Liver (tissue), 9 donors: ENCODE data around the gene RBM33. TPM values are rescaled to one million over a fixed set of nuclear protein-coding genes. Genes with fewer than 3 reads are reported as not detected.

Experiments used
- DNase-seq: peaks from one replicate; pipeline ENCODE4 v3.0.0-alpha.2; 2017; ENCODE audit warnings: low spot score
- H3K27ac ChIP-seq, 2 donors: one replicate each; pipeline ENCODE4 v1.7.0; 2013; ENCODE audit warnings: inconsistent platforms in 2 of 2, low read length in 2 of 2, control low read depth in 1 of 2, low read depth in 1 of 2, mild to moderate bottlenecking in 1 of 2
- H3K27me3 ChIP-seq, 4 donors: one replicate each; pipeline versions ENCODE4 v1.6.1 to v1.7.0; 2013; ENCODE audit warnings: low read length in 3 of 4, inconsistent platforms in 1 of 4, mild to moderate bottlenecking in 1 of 4, moderate library complexity in 1 of 4; ENCODE audit not compliant: control insufficient read depth in 4 of 4, insufficient read depth in 4 of 4
- H3K36me3 ChIP-seq, 4 donors: one replicate each; pipeline versions ENCODE4 v1.6.1 to v1.7.0; 2013; ENCODE audit warnings: low read length in 3 of 4, mild to moderate bottlenecking in 3 of 4, low read depth in 1 of 4, moderate library complexity in 1 of 4; ENCODE audit not compliant: control insufficient read depth in 4 of 4, insufficient read depth in 3 of 4
- H3K4me1 ChIP-seq, 4 donors: one replicate each; pipeline versions ENCODE4 v1.6.1 to v1.7.0; 2013; ENCODE audit warnings: low read length in 3 of 4, mild to moderate bottlenecking in 3 of 4, moderate library complexity in 1 of 4; ENCODE audit not compliant: control insufficient read depth in 4 of 4, insufficient read depth in 4 of 4
- H3K4me3 ChIP-seq, 3 donors: one replicate each; pipeline versions ENCODE4 v1.6.1 to v1.7.0; 2013; ENCODE audit warnings: low read length in 3 of 3, control low read depth in 1 of 3, low read depth in 1 of 3, mild to moderate bottlenecking in 1 of 3
- H3K9ac ChIP-seq, 2 donors: one replicate each; pipeline ENCODE4 v1.7.0; 2013; ENCODE audit warnings: low read length in 2 of 2, mild to moderate bottlenecking in 2 of 2, moderate library complexity in 2 of 2, control low read depth in 1 of 2, low read depth in 1 of 2
- H3K9me3 ChIP-seq, 4 donors: one replicate each; pipeline versions ENCODE4 v1.6.1 to v1.7.0; 2013; ENCODE audit warnings: low read length in 3 of 4; ENCODE audit not compliant: control insufficient read depth in 4 of 4
- CTCF ChIP-seq: fragments of 150-350 bp; IDR thresholded peaks from 2 replicates; pipeline ENCODE4 v1.5.1; 2017; ENCODE audit warnings: improper control_type of control experiment, low read depth, low read length; ENCODE audit not compliant: missing input control
- EGR1 ChIP-seq, 2 donors: IDR thresholded peaks; 2 replicates each; pipeline ENCODE4 v1.6.1; 2016 to 2018; ENCODE audit warnings: antibody characterized with exemption in 2 of 2, low read depth in 2 of 2
- FOXA1 ChIP-seq: IDR thresholded peaks from 2 replicates; pipeline ENCODE4 v1.6.1; 2016; ENCODE audit warnings: antibody characterized with exemption
- FOXA2 ChIP-seq: IDR thresholded peaks from 2 replicates; pipeline ENCODE4 v1.6.1; 2016; ENCODE audit warnings: antibody characterized with exemption
- HNF4A ChIP-seq, 2 donors: conservative IDR thresholded peaks; 2 replicates each; pipeline ENCODE4 v1.6.1; 2016; ENCODE audit warnings: antibody characterized with exemption in 2 of 2, mild to moderate bottlenecking in 2 of 2
- HNF4G ChIP-seq: IDR thresholded peaks from 2 replicates; pipeline ENCODE4 v1.6.1; 2016; ENCODE audit warnings: antibody characterized with exemption
- JUND ChIP-seq, 2 donors: IDR thresholded peaks; 2 replicates each; pipeline ENCODE4 v1.6.1; 2016; ENCODE audit warnings: antibody characterized with exemption in 2 of 2
- NR2F2 ChIP-seq: IDR thresholded peaks from 2 replicates; pipeline ENCODE4 v1.6.1; 2016; ENCODE audit warnings: antibody characterized with exemption
- REST ChIP-seq: IDR thresholded peaks from 2 replicates; pipeline ENCODE4 v1.6.1; 2016; ENCODE audit warnings: antibody characterized with exemption, mild to moderate bottlenecking
- RXRA ChIP-seq, 2 donors: IDR thresholded peaks; 2 replicates each; pipeline ENCODE4 v1.6.1; 2017 to 2018; ENCODE audit warnings: antibody characterized with exemption in 2 of 2, mild to moderate bottlenecking in 1 of 2
- SP1 ChIP-seq: IDR thresholded peaks from 2 replicates; pipeline ENCODE4 v1.6.1; 2018; ENCODE audit warnings: antibody characterized with exemption, mild to moderate bottlenecking
- YY1 ChIP-seq: IDR thresholded peaks from 2 replicates; pipeline ENCODE4 v1.6.1; 2016; ENCODE audit warnings: antibody characterized with exemption, mild to moderate bottlenecking
- WGBS: extraction: QIAGEN DNeasy Blood & Tissue Kit; methylation state at CpG from one replicate; pipeline ENCODE4 v1.1.7; 2013; 5-methylcytosine and 5-hydroxymethylcytosine counted together
- polyA plus RNA-seq, 2 donors: library from polyadenylated mRNA; stranded (reverse) in 1 of 2; unstranded in 1 of 2; fragments of 200-250 nt in 1 of 2; fragments of >200 nt in 1 of 2; fragmentation: Nextera tagmentation in 1 of 2; extraction: Ambion mirVana in 1 of 2; gene quantifications; one replicate each; pipeline versions ENCODE4 v1.2.1 to v1.2.3, GENCODE V29; 2013 to 2015
- total RNA-seq, 2 donors: library from RNA; depleted of rRNA; stranded (reverse); fragments of >200 nt; gene quantifications; one replicate each; pipeline ENCODE4 v1.2.3, GENCODE V29; 2014
- TF ChIP-seq, protein P1 (sequence below): IDR thresholded peaks from 2 replicates; pipeline ENCODE4 v1.6.1; 2016; ENCODE audit warnings: antibody characterized with exemption
- TF ChIP-seq, protein P2 (sequence below): IDR thresholded peaks from 2 replicates; pipeline ENCODE4 v1.6.1; 2016; ENCODE audit warnings: antibody characterized with exemption
- TF ChIP-seq, protein P3 (sequence below): IDR thresholded peaks from 2 replicates; pipeline ENCODE4 v1.6.1; 2016; ENCODE audit warnings: antibody characterized with exemption
- donor health status: healthy.
- donor health status: healthy.
- donor health status: healthy.
- donor health status: healthy.
- donor health status: healthy.

Gene RBM33
- total and polyA plus RNA-seq, 4 donors = 7.8 to 48.9 (median 28.2) TPM

GRCh38 chr7:155684543-155684942 lies 40.1 kb downstream of the RBM33 start:
- Histone ChIP-seq H3K4me1 (peaks cover 1 to 36% (median 22%) of the 10 kb centered on the region in 4 donors), H3K9ac (no peak overlapping the region), H3K36me3 (peaks cover 0 to 17% (median 7%) of the 10 kb centered on the region in 4 donors), H3K27me3 (no peaks in the 10 kb centered on the region), H3K9me3 (no peaks in the 10 kb centered on the region), H3K27ac (no peak overlapping the region), H3K4me3 (no peak overlapping the region)
- 89% methylated on average over 5 of the region's 5 CpGs for WGBS
- no peak for TF ChIP-seq YY1
- TF ChIP-seq NR2F2 = no peak
- no peak for TF ChIP-seq RXRA (IDR thresholded peaks at IDR 0.05)
- TF ChIP-seq, protein P1, sequence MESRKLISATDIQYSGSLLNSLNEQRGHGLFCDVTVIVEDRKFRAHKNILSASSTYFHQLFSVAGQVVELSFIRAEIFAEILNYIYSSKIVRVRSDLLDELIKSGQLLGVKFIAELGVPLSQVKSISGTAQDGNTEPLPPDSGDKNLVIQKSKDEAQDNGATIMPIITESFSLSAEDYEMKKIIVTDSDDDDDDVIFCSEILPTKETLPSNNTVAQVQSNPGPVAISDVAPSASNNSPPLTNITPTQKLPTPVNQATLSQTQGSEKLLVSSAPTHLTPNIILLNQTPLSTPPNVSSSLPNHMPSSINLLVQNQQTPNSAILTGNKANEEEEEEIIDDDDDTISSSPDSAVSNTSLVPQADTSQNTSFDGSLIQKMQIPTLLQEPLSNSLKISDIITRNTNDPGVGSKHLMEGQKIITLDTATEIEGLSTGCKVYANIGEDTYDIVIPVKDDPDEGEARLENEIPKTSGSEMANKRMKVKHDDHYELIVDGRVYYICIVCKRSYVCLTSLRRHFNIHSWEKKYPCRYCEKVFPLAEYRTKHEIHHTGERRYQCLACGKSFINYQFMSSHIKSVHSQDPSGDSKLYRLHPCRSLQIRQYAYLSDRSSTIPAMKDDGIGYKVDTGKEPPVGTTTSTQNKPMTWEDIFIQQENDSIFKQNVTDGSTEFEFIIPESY = no peak
- no peak for TF ChIP-seq HNF4G
- no peak for TF ChIP-seq REST
- no peak for TF ChIP-seq FOXA2
- TF ChIP-seq SP1 = no peak
- no peak for TF ChIP-seq JUND (IDR thresholded peaks at IDR 0.05)
- DNase-seq = no peak

DNA sequence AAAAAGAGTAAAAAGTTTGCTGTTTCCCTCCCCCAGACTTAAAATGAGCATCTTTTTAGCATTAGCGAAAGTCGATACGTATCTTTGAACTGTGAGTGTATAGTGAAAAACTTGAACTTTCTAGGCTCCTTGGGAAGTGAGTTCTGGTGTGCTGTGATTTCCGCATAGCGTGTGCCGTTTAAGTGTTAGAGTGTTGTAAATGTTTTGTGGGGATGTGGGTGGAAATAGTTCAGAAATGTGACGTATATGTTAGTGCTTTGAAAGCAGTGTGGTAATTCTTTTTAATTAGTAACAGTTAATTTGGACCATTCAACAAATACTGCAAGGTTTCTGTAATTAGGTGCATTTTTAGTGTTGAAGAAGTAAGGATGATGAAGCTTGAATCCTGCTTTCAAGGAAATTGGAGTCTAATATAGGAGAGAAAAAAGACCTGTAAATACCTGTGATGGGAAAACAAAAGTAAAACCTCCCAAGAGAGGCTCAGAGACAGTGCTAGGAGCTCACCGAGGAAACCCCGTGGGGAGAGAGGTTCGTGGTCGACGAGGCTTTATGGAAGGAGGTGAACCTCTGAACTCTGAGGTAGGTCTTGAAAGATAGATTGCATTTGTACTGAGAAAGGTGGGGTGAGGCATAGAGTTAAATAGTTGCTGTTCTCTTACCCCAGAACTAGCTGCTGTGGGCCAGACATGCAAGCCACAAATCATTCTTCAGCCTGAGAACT lies 40.8 kb downstream of the RBM33 start:
- peaks cover 1 to 34% (median 22%) of the 10 kb centered on the region in 4 donors for H3K4me1 ChIP-seq
- no peak for DNase-seq
- H3K4me3 ChIP-seq = no peak overlapping the region
- no peak for TF ChIP-seq SP1
- WGBS = 93% methylated on average over 12 of the region's 12 CpGs
- H3K9ac ChIP-seq = no peak overlapping the region
- no peaks in the 10 kb centered on the region for H3K27me3 ChIP-seq
- H3K36me3 ChIP-seq = peaks cover 0 to 17% (median 7%) of the 10 kb centered on the region in 4 donors
- H3K9me3 ChIP-seq = no peaks in the 10 kb centered on the region
- H3K27ac ChIP-seq = no peak overlapping the region

DNA sequence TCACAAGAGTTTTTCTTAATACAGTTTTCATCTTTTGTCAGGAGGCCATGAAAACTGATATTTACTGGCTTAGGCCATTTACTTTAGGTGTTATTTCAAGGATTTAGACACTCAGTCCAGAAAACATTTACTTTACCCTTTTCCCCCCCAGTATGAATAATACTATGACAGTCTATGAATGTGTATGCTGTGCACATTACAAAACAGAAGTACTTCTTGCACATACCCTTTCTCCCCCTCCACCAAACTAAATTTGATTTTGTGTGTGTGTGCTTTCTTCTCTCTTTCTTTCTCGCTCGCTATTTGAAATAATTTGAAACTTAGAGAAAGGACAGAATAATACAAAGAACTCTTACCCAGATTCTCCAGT lies 41.3 kb downstream of the RBM33 start:
- no peaks in the 10 kb centered on the region for H3K27me3 ChIP-seq
- DNase-seq = no peak
- 95% methylated on average over 2 of the region's 2 CpGs for WGBS
- TF ChIP-seq, protein P2, sequence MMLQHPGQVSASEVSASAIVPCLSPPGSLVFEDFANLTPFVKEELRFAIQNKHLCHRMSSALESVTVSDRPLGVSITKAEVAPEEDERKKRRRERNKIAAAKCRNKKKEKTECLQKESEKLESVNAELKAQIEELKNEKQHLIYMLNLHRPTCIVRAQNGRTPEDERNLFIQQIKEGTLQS = no peak
- TF ChIP-seq FOXA1 (no peak), REST (no peak), CTCF (no peak), HNF4A (conservative IDR thresholded peaks at IDR 0.05) (no peak), EGR1 (IDR thresholded peaks at IDR 0.05; ENCODE audit: low read depth in 2 of 2) (no peak), SP1 (no peak), HNF4G (no peak), JUND (IDR thresholded peaks at IDR 0.05) (no peak), YY1 (no peak), NR2F2 (no peak), FOXA2 (no peak)
- TF ChIP-seq, protein P3, sequence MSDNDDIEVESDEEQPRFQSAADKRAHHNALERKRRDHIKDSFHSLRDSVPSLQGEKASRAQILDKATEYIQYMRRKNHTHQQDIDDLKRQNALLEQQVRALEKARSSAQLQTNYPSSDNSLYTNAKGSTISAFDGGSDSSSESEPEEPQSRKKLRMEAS = no peak

More for the DNA sequence above, 41.3 kb downstream of the RBM33 start:
- Histone ChIP-seq H3K9ac (no peak overlapping the region), H3K36me3 (peaks cover 0 to 14% (median 6%) of the 10 kb centered on the region in 4 donors), H3K27ac (no peak overlapping the region), H3K9me3 (no peaks in the 10 kb centered on the region), H3K4me3 (no peak overlapping the region), H3K4me1 (peaks cover 1 to 32% (median 19%) of the 10 kb centered on the region in 4 donors)
